Measurements from ENCODE around the gene SEMA3F.

SEMA3F gene

DNA sequence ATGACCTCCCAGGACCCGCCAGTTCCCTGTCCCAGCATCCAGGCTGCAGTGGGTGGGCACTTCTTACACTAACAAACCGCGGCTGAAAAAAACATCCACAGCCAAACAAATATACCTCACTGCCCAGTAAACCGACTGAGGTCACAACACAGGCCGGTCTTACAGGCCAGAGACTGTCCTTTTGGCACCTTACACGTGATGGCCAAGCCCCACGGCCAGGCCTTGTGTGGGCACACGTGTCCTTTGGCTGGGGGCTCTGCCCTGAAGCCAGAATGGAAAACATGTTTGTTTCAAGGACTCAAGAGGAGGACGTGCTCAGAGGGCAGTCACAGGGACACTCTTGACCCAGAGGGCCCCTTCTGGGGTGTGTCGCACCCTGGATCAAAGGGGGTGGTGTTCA, 59.7 kb downstream of the SEMA3F start:
- Histone ChIP-seq H3F3A (ENCODE audit: insufficient read depth) (no peaks in the 10 kb centered on the region), H3K4me2 (ENCODE audit: low read depth, low read length, poor library complexity, severe bottlenecking) (no peak overlapping the region), H3K27me3 (ENCODE audit: low read length) (no peaks in the 10 kb centered on the region)

DNA sequence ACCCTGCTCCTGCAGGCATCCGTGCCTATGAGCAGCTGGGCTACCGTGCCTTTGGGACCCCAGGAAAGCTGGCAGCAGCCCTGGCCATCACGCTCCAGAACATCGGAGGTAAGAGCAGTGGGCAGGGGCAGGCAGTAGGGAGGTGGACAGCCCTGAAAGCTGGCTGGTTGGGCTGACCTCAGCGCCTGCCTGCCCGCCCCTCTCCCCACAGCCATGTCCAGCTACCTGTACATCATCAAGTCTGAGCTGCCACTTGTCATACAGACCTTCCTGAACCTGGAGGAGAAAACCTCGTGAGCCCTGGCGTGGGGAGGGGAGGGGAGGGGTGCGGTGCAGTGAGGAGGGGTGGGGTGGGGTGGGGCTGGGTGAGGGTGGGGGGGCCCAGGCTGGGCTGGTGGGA, 60.4 kb downstream of the SEMA3F start:
- Histone ChIP-seq H3K79me2 (ENCODE audit: insufficient read depth, low read length) (no peaks in the 10 kb centered on the region), H3K4me3 (ENCODE audit: insufficient read depth, low read length, poor library complexity, severe bottlenecking) (no peak overlapping the region), H4K20me1 (ENCODE audit: low read depth, low read length) (no peaks in the 10 kb centered on the region), H3K36me3 (ENCODE audit: low read length) (no peaks in the 10 kb centered on the region), H3K9ac (ENCODE audit: low read length) (no peak overlapping the region), H3K27ac (ENCODE audit: low read depth, low read length) (no peak overlapping the region), H3K27me3 (ENCODE audit: low read length) (no peaks in the 10 kb centered on the region), H3K4me2 (ENCODE audit: low read depth, low read length, poor library complexity, severe bottlenecking) (no peak overlapping the region), H3F3A (ENCODE audit: insufficient read depth) (no peaks in the 10 kb centered on the region), H2AFZ (ENCODE audit: low read depth, low read length, severe bottlenecking) (no peak overlapping the region), H3K9me3 (ENCODE audit: insufficient read depth, low read length) (no peaks in the 10 kb centered on the region), H3K9me2 (replicated peaks; ENCODE audit: insufficient read depth, low read length) (no peaks in the 10 kb centered on the region)
- TF ChIP-seq, protein P1, sequence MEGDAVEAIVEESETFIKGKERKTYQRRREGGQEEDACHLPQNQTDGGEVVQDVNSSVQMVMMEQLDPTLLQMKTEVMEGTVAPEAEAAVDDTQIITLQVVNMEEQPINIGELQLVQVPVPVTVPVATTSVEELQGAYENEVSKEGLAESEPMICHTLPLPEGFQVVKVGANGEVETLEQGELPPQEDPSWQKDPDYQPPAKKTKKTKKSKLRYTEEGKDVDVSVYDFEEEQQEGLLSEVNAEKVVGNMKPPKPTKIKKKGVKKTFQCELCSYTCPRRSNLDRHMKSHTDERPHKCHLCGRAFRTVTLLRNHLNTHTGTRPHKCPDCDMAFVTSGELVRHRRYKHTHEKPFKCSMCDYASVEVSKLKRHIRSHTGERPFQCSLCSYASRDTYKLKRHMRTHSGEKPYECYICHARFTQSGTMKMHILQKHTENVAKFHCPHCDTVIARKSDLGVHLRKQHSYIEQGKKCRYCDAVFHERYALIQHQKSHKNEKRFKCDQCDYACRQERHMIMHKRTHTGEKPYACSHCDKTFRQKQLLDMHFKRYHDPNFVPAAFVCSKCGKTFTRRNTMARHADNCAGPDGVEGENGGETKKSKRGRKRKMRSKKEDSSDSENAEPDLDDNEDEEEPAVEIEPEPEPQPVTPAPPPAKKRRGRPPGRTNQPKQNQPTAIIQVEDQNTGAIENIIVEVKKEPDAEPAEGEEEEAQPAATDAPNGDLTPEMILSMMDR (IDR thresholded peaks at IDR 0.05; ENCODE audit: insufficient read depth, low read length, poor library complexity, severe bottlenecking) = no peak
- TF ChIP-seq EZH2phosphoT487 (conservative IDR thresholded peaks at IDR 0.05; ENCODE audit: low read length) = no peak

More for the DNA sequence above, 59.7 kb downstream of the SEMA3F start:
- no peak for TF ChIP-seq EZH2phosphoT487 (conservative IDR thresholded peaks at IDR 0.05; ENCODE audit: low read length)
- TF ChIP-seq, protein P1 (IDR thresholded peaks at IDR 0.05; ENCODE audit: insufficient read depth, low read length, poor library complexity, severe bottlenecking) = no peak
- Histone ChIP-seq H3K9me3 (ENCODE audit: insufficient read depth, low read length) (no peaks in the 10 kb centered on the region), H3K9me2 (replicated peaks; ENCODE audit: insufficient read depth, low read length) (no peaks in the 10 kb centered on the region), H3K27ac (ENCODE audit: low read depth, low read length) (no peak overlapping the region), H3K9ac (ENCODE audit: low read length) (no peak overlapping the region), H3K4me3 (ENCODE audit: insufficient read depth, low read length, poor library complexity, severe bottlenecking) (no peak overlapping the region), H2AFZ (ENCODE audit: low read depth, low read length, severe bottlenecking) (no peak overlapping the region), H3K36me3 (ENCODE audit: low read length) (no peaks in the 10 kb centered on the region), H4K20me1 (ENCODE audit: low read depth, low read length) (no peaks in the 10 kb centered on the region), H3K79me2 (ENCODE audit: insufficient read depth, low read length) (no peaks in the 10 kb centered on the region)

DNA sequence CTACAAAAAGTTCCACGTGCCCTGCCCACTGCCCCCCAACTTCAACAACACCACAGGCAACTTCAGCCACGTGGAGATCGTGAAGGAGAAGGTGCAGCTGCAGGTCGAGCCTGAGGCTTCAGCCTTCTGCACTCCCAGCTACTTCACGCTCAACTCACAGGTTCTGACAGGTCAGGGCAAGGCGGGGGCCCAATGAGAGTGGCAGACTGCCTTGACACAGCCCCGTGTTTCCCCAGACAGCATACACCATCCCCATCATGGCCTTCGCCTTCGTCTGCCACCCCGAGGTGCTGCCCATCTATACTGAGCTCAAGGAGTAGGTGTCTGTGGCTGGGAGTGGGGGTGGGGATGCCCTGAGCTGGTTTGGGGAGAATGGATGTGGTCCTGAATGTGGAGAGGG, 62.6 kb downstream of the SEMA3F start:
- H3K9me3 ChIP-seq (ENCODE audit: insufficient read depth, low read length) = no peaks in the 10 kb centered on the region
- H3F3A ChIP-seq (ENCODE audit: insufficient read depth) = no peaks in the 10 kb centered on the region
- H3K4me2 ChIP-seq (ENCODE audit: low read depth, low read length, poor library complexity, severe bottlenecking) = no peak overlapping the region
- no peaks in the 10 kb centered on the region for H3K27me3 ChIP-seq (ENCODE audit: low read length)
- TF ChIP-seq, protein P1 (IDR thresholded peaks at IDR 0.05; ENCODE audit: insufficient read depth, low read length, poor library complexity, severe bottlenecking) = no peak
- TF ChIP-seq EZH2phosphoT487 (conservative IDR thresholded peaks at IDR 0.05; ENCODE audit: low read length) = no peak
- no peaks in the 10 kb centered on the region for H3K36me3 ChIP-seq (ENCODE audit: low read length)
- H3K4me3 ChIP-seq (ENCODE audit: insufficient read depth, low read length, poor library complexity, severe bottlenecking) = no peak overlapping the region
- no peaks in the 10 kb centered on the region for H3K9me2 ChIP-seq (replicated peaks; ENCODE audit: insufficient read depth, low read length)
- H4K20me1 ChIP-seq (ENCODE audit: low read depth, low read length) = no peaks in the 10 kb centered on the region
- H2AFZ ChIP-seq (ENCODE audit: low read depth, low read length, severe bottlenecking) = no peak overlapping the region
- no peak overlapping the region for H3K9ac ChIP-seq (ENCODE audit: low read length)
- no peaks in the 10 kb centered on the region for H3K79me2 ChIP-seq (ENCODE audit: insufficient read depth, low read length)
- H3K27ac ChIP-seq (ENCODE audit: low read depth, low read length) = no peak overlapping the region

Measured in SU-DHL-6 (cell line).